Keratinocyte (primary cell): ENCODE measurements around the gene ZNF19.

Experiments used
- CTCF ChIP-seq, 3 experiments: IDR thresholded peaks in 1 of 3; conservative IDR thresholded peaks in 1 of 3; optimal IDR thresholded peaks in 1 of 3; 2 replicates in 2 of 3; 3 replicates in 1 of 3; pipeline versions ENCODE3 to v1.5.1; 2011; ENCODE audit warnings: low read length in 3 of 3, mild to moderate bottlenecking in 3 of 3, moderate library complexity in 2 of 3, control low read depth in 1 of 3, inconsistent platforms in 1 of 3; ENCODE audit not compliant: insufficient read depth in 2 of 3; ENCODE audit errors: extremely low read depth in 1 of 3
- EZH2 ChIP-seq: IDR thresholded peaks from one replicate; pipeline ENCODE4 v1.6.1; 2012; ENCODE audit warnings: inconsistent platforms, mild to moderate bottlenecking, low read length, moderate library complexity

- TF ChIP-seq CTCF (optimal IDR thresholded peaks at IDR 0.05 in 1 of 3, IDR thresholded peaks at IDR 0.05 in 1 of 3, conservative IDR thresholded peaks at IDR 0.05 in 1 of 3; ENCODE audit: extremely low read depth in 1 of 3, insufficient read depth in 2 of 3, low read length in 3 of 3) = no peak
- TF ChIP-seq EZH2 = no peak
Measured at GRCh38 chr16:71532366-71532765, 43.2 kb upstream of the ZNF19 start.
